ENCODE data around the gene COL8A2.

COL8A2 gene

DNA sequence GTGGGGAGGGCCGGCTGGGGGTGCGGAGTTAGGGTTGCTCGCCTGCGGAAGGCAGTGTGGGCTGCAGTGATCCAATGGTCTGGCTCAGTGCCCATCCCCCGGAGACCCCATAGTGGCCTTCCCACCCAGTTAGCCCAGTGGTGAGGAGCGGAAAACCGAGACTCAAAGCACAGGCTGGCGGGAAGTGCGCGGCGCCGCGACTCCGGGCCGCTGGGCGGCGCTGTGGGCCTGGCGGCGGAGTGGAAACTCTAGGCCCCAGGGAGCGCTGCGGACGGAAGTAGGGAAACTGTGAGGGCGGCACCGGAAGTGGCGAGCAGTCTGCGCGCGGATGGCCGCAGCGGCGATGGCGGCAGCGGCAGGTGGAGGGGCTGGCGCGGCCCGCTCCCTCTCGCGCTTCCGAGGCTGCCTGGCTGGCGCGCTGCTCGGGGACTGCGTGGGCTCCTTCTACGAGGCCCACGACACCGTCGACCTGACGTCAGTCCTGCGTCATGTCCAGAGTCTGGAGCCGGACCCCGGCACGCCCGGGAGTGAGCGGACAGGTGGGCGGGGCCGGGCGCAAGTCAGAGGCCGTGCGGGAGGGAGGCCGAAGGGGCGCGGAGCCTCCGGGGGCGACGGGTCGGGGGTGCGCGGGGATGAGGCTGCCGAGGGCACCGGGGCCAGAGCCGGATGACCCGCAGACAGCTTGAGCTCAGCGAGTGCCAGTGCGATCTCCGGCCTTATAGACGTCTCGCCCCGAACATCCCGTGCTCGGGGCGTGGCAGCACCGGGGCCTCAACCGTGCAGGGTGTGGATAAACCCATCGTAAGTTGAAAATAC, 36.2 kb downstream of the COL8A2 start, which contains the start of gene ADPRS:
TSS of gene ADPRS (plus strand) at position 316 of the 816 bp plus-strand sequence. CDS start at position 329, 13 bp downstream.
- peak; percentile 84 for DNase-seq

GRCh38 chr1:36088265-36088576, 36.8 kb downstream of the COL8A2 start:
- DNase-seq = no peak

DNA sequence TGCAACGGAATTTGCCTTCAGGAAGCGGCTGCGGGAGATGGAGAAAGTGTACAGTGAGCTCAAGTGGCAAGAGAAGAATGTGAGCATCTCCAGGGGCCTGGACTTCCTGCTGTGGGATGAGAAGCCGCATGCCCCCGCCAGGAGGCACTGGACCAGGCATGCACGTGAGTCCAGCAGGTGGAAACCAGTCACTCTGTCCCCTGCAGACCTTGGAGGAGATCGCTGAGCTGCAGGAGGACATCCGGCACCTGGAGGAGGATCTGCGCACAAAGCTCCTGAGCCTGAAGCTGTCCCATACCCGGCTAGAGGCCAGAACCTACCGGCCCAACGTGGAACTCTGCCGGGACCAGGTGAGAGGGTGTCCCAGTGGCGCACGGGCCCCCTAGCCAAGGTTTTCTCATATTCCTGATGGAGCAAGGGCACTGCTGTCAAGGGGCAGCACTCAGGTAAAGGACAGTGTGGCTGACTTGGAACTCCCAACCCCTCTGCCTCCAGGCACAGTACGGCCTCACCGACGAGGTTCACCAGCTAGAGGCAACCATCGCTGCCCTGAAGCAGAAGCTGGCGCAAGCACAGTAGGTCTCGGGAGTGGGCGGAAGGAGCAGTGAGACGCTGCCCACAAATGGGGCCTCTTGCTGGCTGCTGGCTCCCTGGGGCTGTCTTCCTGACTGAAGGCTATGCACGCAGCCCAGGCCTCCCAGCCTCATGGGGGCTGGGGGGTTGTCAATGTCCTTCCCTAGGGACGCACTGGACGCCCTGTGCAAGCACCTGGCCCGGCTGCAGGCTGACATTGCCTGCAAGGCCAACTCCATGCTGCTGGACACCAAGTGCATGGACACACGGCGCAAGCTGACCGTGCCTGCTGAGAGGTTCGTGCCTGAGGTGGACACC, 37.5 kb downstream of the COL8A2 start:
- DNase-seq = no peak

DNA sequence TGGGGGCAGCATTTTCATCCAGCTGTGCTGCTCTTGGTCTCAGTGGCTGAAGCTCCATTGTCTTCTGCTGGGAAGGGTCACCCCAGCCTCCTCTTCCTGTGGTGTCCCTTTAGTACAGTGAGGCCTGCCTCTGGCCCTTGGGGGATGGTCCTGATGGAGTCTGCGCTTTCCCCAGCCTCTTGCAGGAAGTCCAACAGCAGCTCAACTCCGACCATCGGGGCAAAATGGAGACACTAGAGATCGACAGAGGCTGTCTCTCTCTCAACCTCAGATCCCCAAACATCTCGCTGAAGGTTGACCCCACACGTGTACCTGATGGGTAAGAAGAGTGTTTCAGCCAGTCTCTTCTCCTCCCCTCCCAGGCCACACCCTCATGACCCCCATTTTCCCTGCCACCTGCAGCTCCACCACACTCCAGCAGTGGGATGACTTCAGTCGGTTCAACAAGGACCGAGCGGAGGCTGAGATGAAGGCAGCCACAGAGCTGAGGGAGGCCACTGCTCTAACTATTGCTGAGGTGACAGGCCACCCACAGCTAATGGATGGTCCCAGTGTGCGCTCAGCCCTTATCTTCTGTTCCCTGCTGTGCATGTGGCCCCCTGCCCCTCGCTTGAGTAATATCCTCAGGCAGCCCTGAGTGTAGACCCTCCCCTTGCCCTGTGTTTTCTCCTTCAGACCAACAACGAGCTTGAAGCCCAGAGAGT, 38.3 kb downstream of the COL8A2 start:
- no peak for DNase-seq

DNA sequence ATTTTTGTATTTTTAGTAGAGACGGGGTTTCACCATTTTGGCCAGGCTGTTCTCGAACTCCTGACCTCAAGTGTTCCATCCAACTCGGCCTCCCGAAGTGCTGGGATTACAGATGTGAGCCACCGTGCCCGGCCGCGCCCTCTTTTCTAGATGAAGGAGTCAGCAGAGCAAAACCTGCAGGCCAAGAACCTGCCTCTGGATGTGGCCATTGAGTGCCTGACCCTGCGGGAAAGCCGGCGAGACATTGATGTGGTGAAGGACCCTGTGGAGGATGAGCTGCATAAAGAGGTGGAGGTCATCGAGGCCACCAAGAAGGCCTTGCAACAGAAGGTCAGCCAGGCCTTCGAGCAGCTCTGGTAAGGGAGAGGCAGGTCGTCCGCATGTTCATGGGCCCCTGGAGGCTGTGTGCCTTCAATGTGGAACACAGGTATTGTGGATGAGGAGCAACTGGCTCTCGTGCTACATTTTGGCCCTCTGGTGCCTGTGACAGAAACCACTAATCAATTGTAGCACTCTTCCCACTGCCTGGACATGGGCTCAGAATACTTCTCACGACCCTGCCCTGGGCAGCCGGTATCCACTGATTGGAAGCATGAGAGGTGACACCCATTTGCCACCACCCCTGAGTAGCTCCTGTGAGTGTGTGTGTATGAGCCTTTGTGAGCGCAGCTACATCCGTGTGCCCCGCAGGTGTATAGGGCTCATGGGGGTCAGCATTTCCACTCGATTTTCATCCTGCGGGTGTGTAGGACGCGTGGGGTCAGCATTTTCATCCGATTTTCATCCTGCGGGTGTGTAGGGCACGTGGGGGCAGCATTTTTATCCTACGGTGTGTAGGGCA, 39.1 kb downstream of the COL8A2 start:
- DNase-seq = no peak

DNA sequence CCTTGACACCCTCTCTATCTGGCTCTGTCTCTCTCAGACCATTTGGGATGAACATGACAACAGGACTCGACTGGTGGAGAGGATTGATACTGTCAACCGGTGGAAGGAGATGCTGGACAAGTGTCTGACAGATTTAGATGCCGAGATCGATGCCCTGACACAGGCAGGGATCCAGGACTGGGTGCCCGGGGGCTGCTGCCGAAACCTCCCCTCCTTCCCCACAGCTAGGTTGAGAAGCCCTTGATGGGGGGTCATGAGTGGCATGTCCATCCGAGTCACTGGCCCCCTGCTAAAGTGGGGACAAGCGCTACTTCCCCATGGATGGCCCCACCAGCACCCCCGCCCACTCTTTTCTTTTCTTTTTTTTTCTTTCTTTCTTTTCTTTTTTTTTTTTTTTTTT, 39.9 kb downstream of the COL8A2 start:
- no peak for DNase-seq

GRCh38 chr1:36084497-36085115, 40.4 kb downstream of the COL8A2 start:
- no peak for DNase-seq

DNA sequence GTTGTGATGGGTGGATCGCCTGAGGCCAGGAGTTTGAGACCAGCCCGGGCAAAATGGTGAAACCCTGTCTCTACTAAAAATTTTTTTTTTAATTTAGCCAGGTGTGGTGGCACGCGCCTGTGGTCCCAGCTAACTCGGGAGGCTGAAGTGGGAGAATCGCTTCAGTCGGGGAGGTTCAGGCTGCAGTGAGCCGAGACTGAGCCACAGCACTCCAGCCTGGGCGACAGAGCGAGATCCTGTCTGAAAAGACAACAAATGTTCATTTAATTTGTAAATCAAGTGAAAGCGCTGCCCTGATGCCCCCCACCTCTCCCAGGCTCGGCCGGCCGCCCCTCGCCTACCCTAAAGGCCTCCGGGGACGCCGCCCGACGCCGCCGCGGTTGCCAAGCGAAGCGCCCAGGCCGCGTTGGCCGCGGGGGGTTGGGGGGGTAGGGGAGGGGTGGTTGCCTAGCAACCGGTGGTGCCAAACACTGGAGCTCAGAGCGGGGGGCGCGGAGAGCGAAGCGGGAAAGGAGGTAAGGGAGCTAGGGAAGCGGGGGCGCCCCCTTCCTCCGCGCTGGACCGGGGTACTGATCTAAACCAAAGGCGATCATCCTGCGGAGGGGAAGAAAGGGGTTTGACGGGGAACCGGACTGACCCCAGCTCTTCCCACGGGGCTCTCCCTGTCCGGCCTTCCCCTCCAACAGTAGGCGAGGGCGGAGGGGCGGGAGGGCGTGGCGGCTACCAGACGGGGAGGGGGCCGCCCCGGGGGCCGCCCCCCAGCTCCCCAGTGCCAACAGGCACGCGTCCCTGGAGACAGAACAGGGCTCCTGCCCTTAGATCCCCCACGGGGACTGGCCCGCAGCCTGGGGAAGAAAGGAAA, 41.2 kb downstream of the COL8A2 start, which contains the start of gene TEKT2:
TSS of gene TEKT2 (plus strand) at position 460 of the 862 bp plus-strand sequence. CDS start 828 bp downstream, outside the sequence.
- no peak for DNase-seq

DNA sequence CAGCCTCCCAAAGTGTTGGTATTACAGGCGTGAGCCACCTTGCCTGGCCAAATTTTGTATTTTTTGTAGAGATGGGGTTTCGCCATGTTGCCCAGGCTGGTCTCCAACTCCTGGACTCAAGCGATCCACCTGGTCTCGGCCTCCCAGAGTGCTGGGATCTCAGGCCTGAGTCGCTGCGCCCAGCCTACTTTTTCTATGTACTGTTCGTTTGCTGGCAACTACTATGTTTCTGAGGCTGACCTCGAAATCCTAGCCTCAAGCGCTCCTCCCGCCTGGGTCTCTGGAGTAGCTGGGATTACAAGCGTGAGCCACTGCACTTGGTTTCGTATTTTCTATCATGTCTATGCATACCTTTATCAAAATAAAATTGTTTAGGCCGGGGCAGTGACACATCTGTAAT, 41.8 kb downstream of the COL8A2 start:
- no peak for DNase-seq

DNA sequence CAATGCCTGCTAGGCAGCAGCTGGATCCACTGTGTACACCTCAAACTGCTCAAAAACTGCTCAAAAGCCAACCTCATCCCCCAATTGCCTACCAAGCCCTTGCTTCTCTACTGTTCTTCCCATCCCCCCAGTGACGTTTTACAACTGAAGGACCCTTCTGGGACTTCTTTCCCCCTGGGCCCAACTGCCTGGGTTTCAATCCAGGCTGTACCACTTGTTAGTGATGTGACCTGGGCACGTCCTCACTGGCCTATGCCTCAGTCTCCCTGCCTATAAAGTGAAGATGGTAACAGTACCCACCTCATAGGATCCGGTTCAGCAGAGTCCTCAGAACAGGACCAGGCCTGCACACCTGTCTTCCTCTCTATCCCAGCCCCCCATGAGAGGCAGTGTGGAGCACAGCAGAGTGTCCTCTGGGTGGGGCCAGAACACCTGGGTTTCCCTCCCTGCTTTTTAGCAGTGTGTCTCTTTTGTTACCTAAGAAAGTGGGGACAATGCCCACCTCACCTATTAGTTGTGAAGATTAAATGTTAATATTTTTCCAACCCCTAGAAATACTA, 43.0 kb downstream of the COL8A2 start:
- no peak for DNase-seq

GRCh38 chr1:36080801-36081200, 44.2 kb downstream of the COL8A2 start:
- DNase-seq = no peak

DNA sequence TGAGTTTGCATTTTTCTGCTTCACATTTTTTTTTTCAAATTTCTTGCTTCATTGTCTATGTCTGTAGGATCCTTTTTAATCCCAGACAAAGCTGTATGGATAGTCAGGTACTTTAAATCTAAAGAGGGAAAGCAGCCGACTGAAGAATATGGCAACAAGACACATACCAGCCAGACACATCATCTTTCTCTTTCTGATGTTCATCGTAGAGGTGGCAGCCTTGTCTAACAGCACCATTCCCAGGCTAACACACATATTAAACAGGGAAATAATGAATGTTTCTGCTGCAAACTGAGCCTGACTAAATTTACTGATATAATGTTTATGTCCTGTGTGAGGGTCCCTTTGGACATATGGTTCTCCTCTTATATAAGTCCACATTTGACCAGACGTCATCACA, 44.8 kb downstream of the COL8A2 start:
- DNase-seq = no peak

DNA sequence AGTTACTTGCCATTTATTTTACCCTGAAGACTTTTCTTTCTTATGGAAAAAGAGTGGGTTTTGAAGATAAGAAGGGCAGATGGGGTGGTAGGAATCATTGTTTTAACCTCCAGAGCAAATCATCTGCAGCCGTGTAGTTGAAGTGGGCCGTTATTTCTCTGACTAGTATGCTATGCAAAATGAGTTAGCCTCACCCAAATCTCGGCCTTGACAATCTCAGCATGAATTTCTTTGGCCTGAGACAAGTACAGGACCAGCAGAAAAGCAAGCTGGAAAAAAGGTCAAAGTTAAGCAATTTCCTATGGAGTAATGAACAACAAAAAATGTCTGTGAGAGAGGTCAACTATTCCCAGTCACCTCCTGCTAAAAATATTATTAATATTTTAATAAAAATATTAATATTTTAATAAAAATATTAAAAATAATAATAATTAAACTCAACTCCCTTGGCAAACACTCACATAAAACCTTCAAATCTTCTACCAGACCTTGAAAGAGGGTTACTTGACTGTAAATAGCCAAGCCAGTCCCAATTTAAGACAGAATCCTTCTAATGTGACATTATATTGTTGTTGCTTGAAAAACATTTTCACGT, 47.9 kb downstream of the COL8A2 start:
- DNase-seq = no peak

DNA sequence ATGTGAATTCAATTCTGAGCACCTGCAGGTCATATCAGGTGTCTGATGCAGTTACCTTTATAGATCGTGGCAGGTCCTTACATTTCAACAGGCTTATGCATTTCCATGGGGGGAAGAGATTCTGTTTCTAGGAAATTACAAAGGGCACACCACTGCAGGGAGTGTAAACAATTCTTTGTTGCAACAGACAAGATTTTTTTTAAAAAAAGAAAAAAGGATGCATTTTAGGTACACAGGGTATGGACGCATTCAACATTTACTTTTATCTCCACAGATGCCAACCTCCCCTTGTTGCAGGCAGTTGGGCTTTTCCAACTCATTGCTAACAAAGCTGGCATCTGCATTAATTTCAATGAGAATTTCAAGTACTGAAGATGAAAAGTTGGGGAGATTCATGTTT, 54.7 kb downstream of the COL8A2 start:
- no peak for DNase-seq

GRCh38 chr1:36068866-36069265, 56.2 kb downstream of the COL8A2 start:
- DNase-seq = no peak

DNA sequence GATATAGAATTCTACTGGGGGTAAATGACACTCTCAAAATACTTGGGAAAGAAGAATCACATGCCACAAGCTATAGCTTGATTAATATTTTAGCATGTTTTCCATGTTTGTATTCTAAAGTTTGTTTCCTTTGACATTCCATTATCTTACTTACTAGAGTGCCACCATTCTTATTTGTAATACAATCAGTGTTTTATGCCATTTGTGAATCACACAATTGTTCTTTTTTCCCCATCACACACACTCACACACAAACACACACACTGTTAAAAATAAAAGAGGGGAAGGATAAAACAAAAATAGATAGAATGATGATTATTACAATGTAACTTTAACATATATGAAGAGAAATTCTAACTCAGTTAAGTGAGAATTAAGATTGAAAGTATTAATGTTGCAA, 57.2 kb downstream of the COL8A2 start:
- DNase-seq = no peak

DNA sequence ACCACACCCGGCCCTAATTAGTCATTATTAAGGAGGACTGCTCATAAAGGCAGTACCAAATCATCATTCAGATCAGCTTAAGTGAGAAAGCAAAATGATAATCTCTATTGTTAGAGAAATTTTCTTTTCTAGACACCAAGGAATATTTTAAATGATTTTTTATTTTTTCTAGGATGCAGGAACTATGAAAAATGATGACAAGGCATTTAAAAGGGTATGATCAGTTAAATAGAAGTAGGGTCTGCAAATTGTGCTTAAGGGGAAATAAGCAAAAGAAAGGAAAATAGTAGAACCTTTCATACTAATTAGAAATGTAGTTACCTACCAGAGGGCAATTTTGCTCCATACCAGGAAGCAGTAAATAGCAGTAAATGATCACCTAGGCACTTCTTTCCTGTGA, 62.7 kb downstream of the COL8A2 start:
- no peak for DNase-seq

DNA sequence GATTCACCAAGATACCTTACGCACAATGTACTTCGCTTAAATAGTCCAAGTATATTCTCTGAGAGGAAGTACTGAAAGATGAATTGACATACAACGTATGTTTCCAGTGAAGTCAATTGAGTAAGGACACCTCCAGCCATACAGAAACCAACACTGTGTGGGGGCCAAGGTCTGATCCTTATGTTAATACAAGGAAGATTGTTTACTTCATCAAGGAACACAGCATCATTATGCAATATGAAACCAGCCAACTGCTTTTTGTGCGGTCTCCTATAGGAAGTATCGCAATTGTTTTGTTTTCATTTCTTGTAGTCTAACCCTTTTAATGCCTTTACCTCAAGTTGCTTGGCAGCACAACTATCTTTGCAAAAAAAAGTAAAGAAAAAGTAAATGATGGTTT, 69.3 kb downstream of the COL8A2 start:
- no peak for DNase-seq

- DNase-seq = no peak
These were observed 71.0 kb downstream of the COL8A2 start for GRCh38 chr1:36053978-36054377.

- DNase-seq = no peak
These were observed 73.2 kb downstream of the COL8A2 start for GRCh38 chr1:36051821-36052220.

All from NCI-H446 treated with DMSO at 0.1 percent for 48 hours (cell line).